Loucy (cell line): ENCODE results near the gene C3orf62.

ENCODE experiments used
- CTCF ChIP-seq: fragments of 200-600 bp; sonication (generic); conservative IDR thresholded peaks from 2 replicates; pipeline ENCODE4 v1.5.1; 2014; ENCODE audit warnings: mild to moderate bottlenecking, antibody characterized with exemption, low read length
- EZH2phosphoT487 ChIP-seq: fragments of 200-600 bp; IDR thresholded peaks from 2 replicates; pipeline ENCODE4 v1.6.1; 2018; ENCODE audit warnings: antibody characterized with exemption, mild to moderate bottlenecking, moderate library complexity, borderline replicate concordance

GRCh38 chr3:49269443-49270155, 7.4 kb downstream of the C3orf62 start:
- no peak for TF ChIP-seq CTCF
- TF ChIP-seq EZH2phosphoT487 = no peak
